K562 (cell line): ENCODE data around the gene USP15. TPM values are rescaled to one million over a fixed set of nuclear protein-coding genes. Genes with fewer than 3 reads are reported as not detected.

ENCODE experiments used
- ATAC-seq: fragments of 200-7000 bp; cut with Tn5 transposase; 3 replicates; pipeline ENCODE4 v1.9.1; 2020; ENCODE audit warnings: moderate library complexity
- BruUV-seq: library from RNA; stranded (reverse); fragments of 400-500 nt; replicated peaks from 2 replicates; lab custom pipeline; 2021; lab: Mats Ljungman, UMichigan
- CTCF ChIA-PET: fragments of 300-600 bp; formaldehyde crosslinking; extraction: SDS; loops from one replicate; lab custom pipeline; 2021; ENCODE audit warnings: low intra/inter-chr PET ratio; lab: Yijun Ruan, JAX
- POLR2A ChIA-PET: fragments of 300-600, 350-650 bp; sonication (Branson Sonifier 250); formaldehyde crosslinking; extraction: SDS; loops from one replicate; lab custom pipeline; 2021; ENCODE audit warnings: antibody characterized with exemption, inconsistent platforms; lab: Yijun Ruan, JAX
- DNase-seq, 4 experiments: peaks; one replicate each; pipeline versions ENCODE4 v3.0.0 to v3.0.0-alpha.2; 2011 to 2018; ENCODE audit warnings: low spot score in 3 of 4, mixed read lengths in 3 of 4; ENCODE audit errors: extremely low read depth in 1 of 4
- FAIRE-seq: peaks from 2 replicates; lab custom pipeline; 2011; peaks lifted over from hg19 to GRCh38; lab: Jason Lieb, UNC
- H2AFZ ChIP-seq: 2 replicates; pipeline ENCODE4 v1.6.0; 2011; ENCODE audit warnings: low read depth, low read length, control low read depth, inconsistent platforms
- H3K27ac ChIP-seq: fragments of 200-600 bp; 3 replicates; pipeline ENCODE4 v1.8.0; 2011; ENCODE audit warnings: low read depth, mild to moderate bottlenecking, control low read depth, inconsistent platforms, low read length, moderate library complexity, mixed read lengths; ENCODE audit errors: extremely low read depth
- H3K27me3 ChIP-seq, 2 experiments: fragments of 300-600 bp in 1 of 2; 2 replicates in 1 of 2; 3 replicates in 1 of 2; pipeline versions ENCODE4 v1.6.0 to v1.8.0; 2011; ENCODE audit warnings: inconsistent platforms in 2 of 2, low read length in 2 of 2, mild to moderate bottlenecking in 1 of 2, mixed read lengths in 1 of 2, moderate library complexity in 1 of 2; ENCODE audit not compliant: control insufficient read depth in 2 of 2, insufficient read depth in 2 of 2
- H3K36me3 ChIP-seq: fragments of 300-600 bp; 3 replicates; pipeline ENCODE4 v1.8.0; 2011; ENCODE audit warnings: mild to moderate bottlenecking, low read length, inconsistent platforms; ENCODE audit not compliant: control insufficient read depth, insufficient read depth
- H3K4me1 ChIP-seq, 2 experiments: fragments of 200-600 bp in 1 of 2; replicated peaks in 1 of 2; 2 replicates in 1 of 2; 3 replicates in 1 of 2; pipeline versions ENCODE4 v1.5.1 to v1.8.0; 2011; ENCODE audit warnings: inconsistent platforms in 2 of 2, low read length in 2 of 2, mild to moderate bottlenecking in 1 of 2, mixed read lengths in 1 of 2, moderate library complexity in 1 of 2; ENCODE audit not compliant: control insufficient read depth in 2 of 2, insufficient read depth in 2 of 2
- H3K4me2 ChIP-seq: 2 replicates; pipeline ENCODE4 v1.6.1; 2011; ENCODE audit warnings: low read length, control low read depth, inconsistent platforms, mixed read lengths; ENCODE audit not compliant: insufficient read depth
- H3K4me3 ChIP-seq: fragments of 200-600 bp; sonication (generic), shearing (Covaris generic); 2 replicates; pipeline ENCODE4 v1.5.1; 2016; ENCODE audit warnings: control low read depth, inconsistent platforms
- H3K79me2 ChIP-seq: fragments of 200-600 bp; 3 replicates; pipeline ENCODE4 v1.8.0; 2011; ENCODE audit warnings: low read length, inconsistent platforms; ENCODE audit not compliant: control insufficient read depth, insufficient read depth
- H3K9ac ChIP-seq, 2 experiments: 2 replicates each; pipeline versions ENCODE4 v1.6.0 to v1.6.1; 2011; ENCODE audit warnings: low read depth in 2 of 2, low read length in 2 of 2, control low read depth in 1 of 2, inconsistent platforms in 1 of 2, mild to moderate bottlenecking in 1 of 2, mixed read lengths in 1 of 2; ENCODE audit not compliant: insufficient read depth in 1 of 2
- H3K9me1 ChIP-seq: one replicate; pipeline ENCODE4 v1.6.0; 2011; ENCODE audit warnings: inconsistent platforms, mild to moderate bottlenecking, low read length, moderate library complexity; ENCODE audit not compliant: control insufficient read depth, insufficient read depth
- H3K9me3 ChIP-seq: replicated peaks from 2 replicates; pipeline ENCODE4 v1.5.1; 2011; ENCODE audit warnings: low read depth, low read length, inconsistent platforms; ENCODE audit not compliant: control insufficient read depth, insufficient read depth
- H4K20me1 ChIP-seq: replicated peaks from 2 replicates; pipeline ENCODE4 v1.6.1; 2011; ENCODE audit warnings: low read length, inconsistent platforms, mixed read lengths; ENCODE audit not compliant: control insufficient read depth, insufficient read depth
- MED1 ChIP-seq: sonication (generic); formaldehyde crosslinking; IDR thresholded peaks from 2 replicates; pipeline ENCODE4 v1.8.1; 2023; ENCODE audit warnings: missing genetic modification reagents, borderline replicate concordance
- SREBF1 ChIP-seq: fragments of 150-350 bp; IDR thresholded peaks from 2 replicates; pipeline ENCODE4 v1.6.1; 2014; ENCODE audit warnings: antibody characterized with exemption, low read depth, low read length, borderline replicate concordance
- ZKSCAN3 ChIP-seq: fragments of 250-450 bp; sonication (Bioruptor Pico); IDR thresholded peaks from 2 replicates; pipeline ENCODE4 v1.4.0; 2020
- WGBS: fragments of 100-300 bp; shearing (Covaris generic); methylation state at CpG from one replicate; pipeline ENCODE4 v1.1.6; 2016; ENCODE audit warnings: low coverage, mixed read lengths; ENCODE audit not compliant: insufficient coverage; ENCODE audit errors: missing lambda C conversion rate; 5-methylcytosine and 5-hydroxymethylcytosine counted together
- in situ Hi-C: fragments of 300-500 bp; cut with MboI; formaldehyde crosslinking; loops from 4 replicates; pipeline ENCODE4 v1.15.0; 2018; ENCODE audit warnings: inconsistent platforms, mixed read lengths
- intact Hi-C: fragments of 100-400 bp; cut with micrococcal nuclease; formaldehyde crosslinking; loops from 2 replicates; pipeline ENCODE4 v1.14.2; 2022
- polyA plus RNA-seq, 8 experiments: library from polyadenylated mRNA; depleted of rRNA in 4 of 8; stranded (reverse) in 5 of 8; unstranded in 3 of 8; fragments of >200 nt; fragmentation: Nextera tagmentation in 2 of 8; fragmentation: Illumina TruSeq in 1 of 8; extraction: Ambion mirVana in 2 of 8; extraction: Trizol in 1 of 8; gene quantifications; 2 replicates each; pipeline versions ENCODE4 v1.2.1 to v1.2.3, GENCODE V29; 2011 to 2014; ENCODE audit warnings: inconsistent platforms in 1 of 8, missing spikeins in 1 of 8
- total RNA-seq, 7 experiments: library from RNA; depleted of rRNA in 6 of 7; stranded (reverse); fragments of >200 nt in 6 of 7; fragmentation: Illumina TruSeq in 2 of 7; extraction: Trizol in 2 of 7; gene quantifications; 2 replicates each; pipeline versions ENCODE4 v1.2.1 to v1.2.3, GENCODE V29; 2011 to 2021; ENCODE audit warnings: low replicate concordance in 1 of 7
- TF ChIP-seq, protein P1 (sequence below): fragments of 250-450 bp; sonication (Bioruptor Pico); IDR thresholded peaks from 2 replicates; pipeline ENCODE4 v1.5.1; 2021; ENCODE audit warnings: mild to moderate bottlenecking
- TF ChIP-seq, protein P2 (sequence below): fragments of 450-650 bp; IDR thresholded peaks from 2 replicates; pipeline ENCODE4 v1.6.1; 2016; ENCODE audit warnings: mild to moderate bottlenecking
- TF ChIP-seq, protein P3 (sequence below): fragments of 250-450 bp; sonication (Bioruptor Pico); IDR thresholded peaks from 2 replicates; pipeline ENCODE4 v1.8.0; 2022; ENCODE audit warnings: inconsistent platforms
- TF ChIP-seq, protein P4 (sequence below): fragments of 250-450 bp; sonication (Bioruptor Pico); IDR thresholded peaks from 2 replicates; pipeline ENCODE4 v1.5.0; 2021

Gene USP15
- total and polyA plus RNA-seq, 9 of the 15 experiments (the other 6 are each of a cell fraction or from before 2014, with no cell fraction given): 140 to 272 (median 182) TPM

DNA sequence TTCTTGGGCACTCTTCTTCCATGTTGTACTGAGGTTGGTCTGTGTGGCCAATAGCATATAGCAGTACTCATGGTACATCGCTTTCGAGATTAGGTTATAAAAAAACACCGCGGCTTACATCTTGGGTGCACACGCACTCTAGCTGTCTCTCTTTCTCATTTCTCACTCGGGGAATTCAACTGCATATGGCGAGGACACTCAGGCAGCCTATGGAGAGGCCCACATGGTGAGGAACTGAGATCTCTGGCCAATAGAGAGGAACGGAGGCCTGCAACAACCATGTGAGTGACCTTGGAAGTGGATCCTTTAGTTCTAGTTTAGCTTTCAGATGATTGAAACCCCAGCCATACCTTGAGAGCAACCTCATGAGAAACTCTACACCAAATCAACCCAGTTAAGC is 45.6 kb downstream of the USP15 start:
- Histone ChIP-seq H3K27ac (peak overlapping the region; percentile 24; the same call in 2 of the 3 replicates), H3K79me2 (peaks cover 100% of the 10 kb centered on the region), H3K4me3 (no peak overlapping the region), H3K9ac (no peak overlapping the region), H3K4me2 (no peak overlapping the region), H4K20me1 (no peaks in the 10 kb centered on the region), H3K9me3 (peaks cover 13% of the 10 kb centered on the region; the same call in 1 of the 2 replicates), H3K27me3 (no peaks in the 10 kb centered on the region), H3K9me1 (no peaks in the 10 kb centered on the region), H2AFZ (no peak overlapping the region), H3K36me3 (peaks cover 98% of the 10 kb centered on the region), H3K4me1 (peaks cover 3 to 16% of the 10 kb centered on the region in 2 experiments; a peak in 3 of 5 replicates)
- WGBS: 83% methylated on average over 7 of the region's 8 CpGs
- intact Hi-C loops: loop anchor here (5.0 kb wide), 1 partner anchor 43 kb away; the partner anchor contains the start of gene USP15
- POLR2A ChIA-PET: interaction anchor here (0.6 kb wide), 2 partner anchors 46 to 1952 kb away, joined by 3 to 4 read pairs; no protein-coding TSS in a partner anchor
- in situ Hi-C loops: no loop called here
- FAIRE-seq (no peak), ATAC-seq (peak; percentile 64), DNase-seq (no peak)
- TF ChIP-seq, protein P1, sequence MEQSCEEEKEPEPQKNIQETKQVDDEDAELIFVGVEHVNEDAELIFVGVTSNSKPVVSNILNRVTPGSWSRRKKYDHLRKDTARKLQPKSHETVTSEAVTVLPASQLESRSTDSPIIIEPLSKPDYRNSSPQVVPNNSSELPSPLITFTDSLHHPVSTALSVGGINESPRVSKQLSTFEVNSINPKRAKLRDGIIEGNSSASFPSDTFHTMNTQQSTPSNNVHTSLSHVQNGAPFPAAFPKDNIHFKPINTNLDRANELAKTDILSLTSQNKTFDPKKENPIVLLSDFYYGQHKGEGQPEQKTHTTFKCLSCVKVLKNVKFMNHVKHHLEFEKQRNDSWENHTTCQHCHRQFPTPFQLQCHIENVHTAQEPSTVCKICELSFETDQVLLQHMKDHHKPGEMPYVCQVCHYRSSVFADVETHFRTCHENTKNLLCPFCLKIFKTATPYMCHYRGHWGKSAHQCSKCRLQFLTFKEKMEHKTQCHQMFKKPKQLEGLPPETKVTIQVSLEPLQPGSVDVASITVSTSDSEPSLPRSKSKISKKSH (CRISPR knock-in tag): no peak
- TF ChIP-seq ZKSCAN3 (CRISPR knock-in tag) (no peak), SREBF1 (no peak), MED1 (no peak)
- TF ChIP-seq, protein P2, sequence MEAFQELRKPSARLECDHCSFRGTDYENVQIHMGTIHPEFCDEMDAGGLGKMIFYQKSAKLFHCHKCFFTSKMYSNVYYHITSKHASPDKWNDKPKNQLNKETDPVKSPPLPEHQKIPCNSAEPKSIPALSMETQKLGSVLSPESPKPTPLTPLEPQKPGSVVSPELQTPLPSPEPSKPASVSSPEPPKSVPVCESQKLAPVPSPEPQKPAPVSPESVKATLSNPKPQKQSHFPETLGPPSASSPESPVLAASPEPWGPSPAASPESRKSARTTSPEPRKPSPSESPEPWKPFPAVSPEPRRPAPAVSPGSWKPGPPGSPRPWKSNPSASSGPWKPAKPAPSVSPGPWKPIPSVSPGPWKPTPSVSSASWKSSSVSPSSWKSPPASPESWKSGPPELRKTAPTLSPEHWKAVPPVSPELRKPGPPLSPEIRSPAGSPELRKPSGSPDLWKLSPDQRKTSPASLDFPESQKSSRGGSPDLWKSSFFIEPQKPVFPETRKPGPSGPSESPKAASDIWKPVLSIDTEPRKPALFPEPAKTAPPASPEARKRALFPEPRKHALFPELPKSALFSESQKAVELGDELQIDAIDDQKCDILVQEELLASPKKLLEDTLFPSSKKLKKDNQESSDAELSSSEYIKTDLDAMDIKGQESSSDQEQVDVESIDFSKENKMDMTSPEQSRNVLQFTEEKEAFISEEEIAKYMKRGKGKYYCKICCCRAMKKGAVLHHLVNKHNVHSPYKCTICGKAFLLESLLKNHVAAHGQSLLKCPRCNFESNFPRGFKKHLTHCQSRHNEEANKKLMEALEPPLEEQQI: 0 out of 2 replicates have a peak, but pooled peaks have one; percentile 50
- TF ChIP-seq, protein P3, sequence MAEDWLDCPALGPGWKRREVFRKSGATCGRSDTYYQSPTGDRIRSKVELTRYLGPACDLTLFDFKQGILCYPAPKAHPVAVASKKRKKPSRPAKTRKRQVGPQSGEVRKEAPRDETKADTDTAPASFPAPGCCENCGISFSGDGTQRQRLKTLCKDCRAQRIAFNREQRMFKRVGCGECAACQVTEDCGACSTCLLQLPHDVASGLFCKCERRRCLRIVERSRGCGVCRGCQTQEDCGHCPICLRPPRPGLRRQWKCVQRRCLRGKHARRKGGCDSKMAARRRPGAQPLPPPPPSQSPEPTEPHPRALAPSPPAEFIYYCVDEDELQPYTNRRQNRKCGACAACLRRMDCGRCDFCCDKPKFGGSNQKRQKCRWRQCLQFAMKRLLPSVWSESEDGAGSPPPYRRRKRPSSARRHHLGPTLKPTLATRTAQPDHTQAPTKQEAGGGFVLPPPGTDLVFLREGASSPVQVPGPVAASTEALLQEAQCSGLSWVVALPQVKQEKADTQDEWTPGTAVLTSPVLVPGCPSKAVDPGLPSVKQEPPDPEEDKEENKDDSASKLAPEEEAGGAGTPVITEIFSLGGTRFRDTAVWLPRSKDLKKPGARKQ: no peak
- TF ChIP-seq, protein P4, sequence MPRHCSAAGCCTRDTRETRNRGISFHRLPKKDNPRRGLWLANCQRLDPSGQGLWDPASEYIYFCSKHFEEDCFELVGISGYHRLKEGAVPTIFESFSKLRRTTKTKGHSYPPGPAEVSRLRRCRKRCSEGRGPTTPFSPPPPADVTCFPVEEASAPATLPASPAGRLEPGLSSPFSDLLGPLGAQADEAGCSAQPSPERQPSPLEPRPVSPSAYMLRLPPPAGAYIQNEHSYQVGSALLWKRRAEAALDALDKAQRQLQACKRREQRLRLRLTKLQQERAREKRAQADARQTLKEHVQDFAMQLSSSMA: no peak
- CTCF ChIA-PET: no interaction called here
- no TSS peak for BruUV-seq
